Fibroblast of the aortic adventitia (primary cell): ENCODE data around the gene C12orf60. TPM values are rescaled to one million over a fixed set of nuclear protein-coding genes. Genes with fewer than 3 reads are reported as not detected.
A peak's percentile ranks its signal among the peaks of the same experiment; 100 is the strongest.

Source experiments
- DNase-seq: peaks from one replicate; pipeline ENCODE4 v3.0.0-alpha.2; 2010; ENCODE audit warnings: low read depth
- H3K4me3 ChIP-seq: 2 replicates; pipeline ENCODE4 v1.5.1; 2011; ENCODE audit warnings: low read depth, mild to moderate bottlenecking, control low read depth, low read length, moderate library complexity
- total RNA-seq: library from RNA; depleted of rRNA; stranded (reverse); fragments of >200 nt; gene quantifications from 2 replicates; pipeline ENCODE4 v1.2.3, GENCODE V29; 2012; ENCODE audit warnings: low replicate concordance
- TF ChIP-seq, protein P1 (sequence below): IDR thresholded peaks from 2 replicates; pipeline ENCODE4 v1.5.1; 2011; ENCODE audit warnings: mild to moderate bottlenecking, low read length, control low read depth, inconsistent platforms; ENCODE audit not compliant: insufficient read depth

C12orf60 gene
- total RNA-seq, 1 donor = 0.99 TPM

DNA sequence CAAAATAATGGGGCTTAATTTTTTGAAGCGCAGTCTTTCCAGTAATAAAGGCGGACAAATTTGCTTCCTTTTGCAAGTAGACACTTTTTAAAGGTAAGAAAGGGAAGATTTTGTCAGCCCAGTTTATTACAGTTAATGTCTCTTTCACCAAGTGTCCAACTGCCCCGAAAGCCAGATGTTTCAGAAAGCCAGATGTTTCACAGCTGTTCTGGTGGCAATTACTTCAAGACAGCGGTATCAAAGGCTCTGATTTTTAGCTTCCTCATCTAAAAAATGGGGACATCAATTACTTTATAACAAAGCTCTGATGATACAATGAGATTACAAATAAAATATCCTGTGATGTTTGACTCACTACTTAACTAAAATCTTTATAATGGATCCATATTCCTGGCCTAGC is 1.2 kb upstream of the C12orf60 start:
- TF ChIP-seq, protein P1, sequence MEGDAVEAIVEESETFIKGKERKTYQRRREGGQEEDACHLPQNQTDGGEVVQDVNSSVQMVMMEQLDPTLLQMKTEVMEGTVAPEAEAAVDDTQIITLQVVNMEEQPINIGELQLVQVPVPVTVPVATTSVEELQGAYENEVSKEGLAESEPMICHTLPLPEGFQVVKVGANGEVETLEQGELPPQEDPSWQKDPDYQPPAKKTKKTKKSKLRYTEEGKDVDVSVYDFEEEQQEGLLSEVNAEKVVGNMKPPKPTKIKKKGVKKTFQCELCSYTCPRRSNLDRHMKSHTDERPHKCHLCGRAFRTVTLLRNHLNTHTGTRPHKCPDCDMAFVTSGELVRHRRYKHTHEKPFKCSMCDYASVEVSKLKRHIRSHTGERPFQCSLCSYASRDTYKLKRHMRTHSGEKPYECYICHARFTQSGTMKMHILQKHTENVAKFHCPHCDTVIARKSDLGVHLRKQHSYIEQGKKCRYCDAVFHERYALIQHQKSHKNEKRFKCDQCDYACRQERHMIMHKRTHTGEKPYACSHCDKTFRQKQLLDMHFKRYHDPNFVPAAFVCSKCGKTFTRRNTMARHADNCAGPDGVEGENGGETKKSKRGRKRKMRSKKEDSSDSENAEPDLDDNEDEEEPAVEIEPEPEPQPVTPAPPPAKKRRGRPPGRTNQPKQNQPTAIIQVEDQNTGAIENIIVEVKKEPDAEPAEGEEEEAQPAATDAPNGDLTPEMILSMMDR = no peak
- peak overlapping the region; percentile 97 for H3K4me3 ChIP-seq
- no peak for DNase-seq

DNA sequence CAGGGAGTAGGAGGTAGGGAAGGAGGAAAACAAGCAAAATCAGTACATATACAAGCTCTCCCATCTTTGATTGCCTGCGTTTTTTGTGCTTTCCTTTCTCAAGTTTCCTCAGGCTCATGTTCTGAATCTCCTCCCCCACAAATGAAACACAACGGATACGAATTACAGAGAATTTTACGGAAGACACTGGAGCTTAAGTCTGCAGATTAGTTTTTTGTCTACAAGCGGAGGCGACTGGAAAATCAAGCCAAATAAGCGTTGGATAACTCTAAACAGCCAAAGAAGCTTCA is 804 bp upstream of the C12orf60 start:
- TF ChIP-seq, protein P1 = no peak
- peak overlapping the region; percentile 97 for H3K4me3 ChIP-seq
- DNase-seq = no peak

DNA sequence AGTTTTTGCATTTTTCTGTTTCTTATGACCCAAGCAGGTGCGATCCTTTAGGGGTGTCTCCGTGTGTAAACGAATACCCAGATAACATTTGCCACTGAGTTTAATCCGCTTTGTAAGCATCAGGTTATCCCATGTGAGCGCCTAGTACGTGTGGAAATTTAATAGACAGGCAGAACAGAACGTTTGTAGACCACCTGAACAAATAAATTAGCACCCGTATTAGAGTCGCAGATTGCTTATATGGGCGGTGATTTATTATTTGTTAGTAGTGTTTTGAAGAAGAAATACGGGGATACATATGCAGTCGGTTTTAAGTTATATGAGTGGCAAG is 325 bp downstream of the C12orf60 start:
- DNase-seq = no peak
- TF ChIP-seq, protein P1 = no peak
- H3K4me3 ChIP-seq = peak overlapping the region; percentile 81

DNA sequence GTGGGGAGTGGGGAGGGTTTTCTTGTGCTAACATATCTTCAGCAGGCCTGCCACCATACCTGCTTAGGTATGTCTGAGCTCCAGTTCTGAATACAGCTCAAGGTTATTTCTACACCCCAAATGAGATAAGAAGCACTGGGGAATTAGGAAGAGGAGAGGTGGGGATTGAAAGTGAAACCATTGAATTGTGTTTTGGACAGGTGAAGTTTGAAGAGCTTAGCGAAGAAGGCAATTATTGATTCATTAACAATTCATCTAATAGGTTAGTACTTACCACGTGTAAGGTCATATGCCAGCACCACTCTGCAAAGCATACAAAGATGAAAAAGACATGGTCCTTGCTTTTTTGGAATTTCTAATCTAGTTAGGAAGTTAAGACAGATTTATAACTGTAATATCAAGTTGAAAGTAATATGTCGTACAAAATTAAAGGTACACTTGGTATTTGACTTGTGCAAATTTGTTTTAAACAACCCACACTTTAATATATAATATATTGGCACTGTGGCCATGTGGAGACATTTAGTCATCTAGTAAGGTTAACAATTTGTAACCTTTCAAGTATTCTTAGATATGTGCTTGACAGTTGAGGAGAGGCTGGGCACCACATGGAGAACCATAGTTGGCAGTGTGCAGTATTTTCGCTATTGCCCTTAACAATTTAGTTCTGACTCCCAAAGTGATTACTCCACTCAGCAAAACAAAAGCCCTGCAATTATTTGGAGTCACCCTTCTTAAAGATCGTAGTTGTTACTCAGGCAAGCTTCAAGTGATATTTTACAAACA is 6.9 kb downstream of the C12orf60 start:
- TF ChIP-seq, protein P1 = no peak
- DNase-seq = no peak
- no peak overlapping the region for H3K4me3 ChIP-seq

DNA sequence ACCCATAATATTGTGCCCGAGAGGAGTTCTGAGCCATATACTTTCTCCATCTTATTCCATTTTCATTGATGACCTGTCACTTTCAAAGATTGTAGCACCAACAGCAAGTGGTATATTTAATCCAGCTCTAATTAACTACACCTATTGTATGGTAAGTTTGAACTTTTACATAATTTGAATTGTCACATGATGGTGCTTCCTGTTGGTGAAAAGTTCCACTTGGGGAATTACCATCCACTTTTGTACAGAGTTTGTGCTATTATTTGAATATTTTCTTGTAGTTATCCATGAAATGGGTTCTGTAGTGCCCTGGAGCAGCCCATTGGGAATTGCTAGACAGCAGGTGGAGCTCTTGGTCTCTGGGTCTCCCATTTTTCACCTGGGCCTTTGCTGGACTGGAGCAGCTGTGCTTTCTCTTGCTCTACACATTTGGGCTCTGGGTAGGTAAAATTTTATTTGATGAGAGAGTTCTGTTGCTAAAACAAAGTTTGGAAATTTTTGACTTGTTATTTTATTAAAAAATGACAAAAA is 7.5 kb downstream of the C12orf60 start:
- no peak overlapping the region for H3K4me3 ChIP-seq
- DNase-seq = peak; percentile 43
- TF ChIP-seq, protein P1 = peak; percentile 60

DNA sequence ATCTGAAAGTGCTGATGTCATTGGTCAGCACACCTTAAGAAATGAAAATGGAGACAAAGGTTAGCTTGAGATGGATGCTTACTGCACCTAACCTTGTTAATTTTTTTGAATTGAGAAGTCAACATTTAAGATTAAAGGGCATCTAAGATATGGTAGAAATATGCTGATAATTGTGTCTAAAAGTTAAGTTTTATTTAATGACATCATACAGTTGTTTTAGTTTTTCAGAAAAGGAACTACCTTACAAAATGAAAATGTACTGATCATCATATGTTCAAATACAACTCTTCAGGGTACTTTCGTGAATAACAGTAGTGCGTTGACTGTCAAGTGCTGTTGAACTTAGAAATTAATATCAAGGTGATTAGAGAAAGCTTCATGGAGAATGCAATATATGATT is 8.0 kb downstream of the C12orf60 start:
- DNase-seq = no peak
- H3K4me3 ChIP-seq = no peak overlapping the region
- TF ChIP-seq, protein P1 = no peak

DNA sequence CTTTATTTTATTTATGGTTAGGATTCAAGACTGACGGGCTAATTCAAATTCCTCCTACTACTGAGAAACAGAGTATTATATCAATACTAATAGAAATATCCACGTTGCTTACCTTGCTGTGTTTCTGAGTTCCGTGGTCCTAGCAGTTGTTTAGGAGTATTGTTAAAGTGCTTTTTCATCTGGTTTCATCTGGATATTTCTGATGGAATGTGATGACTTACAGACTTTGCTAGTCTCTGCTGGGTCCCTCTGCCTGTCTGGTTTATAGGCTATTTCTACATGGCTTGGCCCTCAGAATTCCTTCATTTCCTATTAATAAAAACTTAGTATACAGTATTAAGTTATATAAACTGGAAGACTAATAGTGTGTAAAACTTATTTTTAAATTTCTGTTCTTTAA is 10.5 kb downstream of the C12orf60 start, which contains the start of gene SMCO3:
SMCO3 (minus strand) TSS at position 169 of the 400 bp plus-strand sequence. CDS start 7,502 bp downstream, outside the sequence.
- DNase-seq = no peak
- no peak within 1 kb of the TSS for H3K4me3 ChIP-seq
- TF ChIP-seq, protein P1 = no peak
